GM12801 (cell line): ENCODE results near the gene TMEM109.

ENCODE experiments used
- CTCF ChIP-seq: IDR thresholded peaks from one replicate; pipeline ENCODE4 v1.5.1; 2011; ENCODE audit warnings: control low read depth; ENCODE audit not compliant: insufficient read length; ENCODE audit errors: extremely low read depth

The TMEM109 gene, protein sequence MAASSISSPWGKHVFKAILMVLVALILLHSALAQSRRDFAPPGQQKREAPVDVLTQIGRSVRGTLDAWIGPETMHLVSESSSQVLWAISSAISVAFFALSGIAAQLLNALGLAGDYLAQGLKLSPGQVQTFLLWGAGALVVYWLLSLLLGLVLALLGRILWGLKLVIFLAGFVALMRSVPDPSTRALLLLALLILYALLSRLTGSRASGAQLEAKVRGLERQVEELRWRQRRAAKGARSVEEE

GRCh38 chr11:60913793-60914632 lies at the start of gene TMEM109:
TMEM109 (plus strand) TSS chr11:60914158; CDS start chr11:60919694, 5,536 bp downstream.
- TF ChIP-seq CTCF = no peak

GRCh38 chr11:60864856-60865513 lies 49.0 kb upstream of the TMEM109 start:
- no peak for TF ChIP-seq CTCF

- TF ChIP-seq CTCF = no peak
Observed at GRCh38 chr11:60866911-60867870, 46.8 kb upstream of the TMEM109 start, which contains the start of gene ZP1. ZP1 (plus strand) TSS chr11:60867542; CDS start chr11:60867562, 20 bp downstream.

DNA sequence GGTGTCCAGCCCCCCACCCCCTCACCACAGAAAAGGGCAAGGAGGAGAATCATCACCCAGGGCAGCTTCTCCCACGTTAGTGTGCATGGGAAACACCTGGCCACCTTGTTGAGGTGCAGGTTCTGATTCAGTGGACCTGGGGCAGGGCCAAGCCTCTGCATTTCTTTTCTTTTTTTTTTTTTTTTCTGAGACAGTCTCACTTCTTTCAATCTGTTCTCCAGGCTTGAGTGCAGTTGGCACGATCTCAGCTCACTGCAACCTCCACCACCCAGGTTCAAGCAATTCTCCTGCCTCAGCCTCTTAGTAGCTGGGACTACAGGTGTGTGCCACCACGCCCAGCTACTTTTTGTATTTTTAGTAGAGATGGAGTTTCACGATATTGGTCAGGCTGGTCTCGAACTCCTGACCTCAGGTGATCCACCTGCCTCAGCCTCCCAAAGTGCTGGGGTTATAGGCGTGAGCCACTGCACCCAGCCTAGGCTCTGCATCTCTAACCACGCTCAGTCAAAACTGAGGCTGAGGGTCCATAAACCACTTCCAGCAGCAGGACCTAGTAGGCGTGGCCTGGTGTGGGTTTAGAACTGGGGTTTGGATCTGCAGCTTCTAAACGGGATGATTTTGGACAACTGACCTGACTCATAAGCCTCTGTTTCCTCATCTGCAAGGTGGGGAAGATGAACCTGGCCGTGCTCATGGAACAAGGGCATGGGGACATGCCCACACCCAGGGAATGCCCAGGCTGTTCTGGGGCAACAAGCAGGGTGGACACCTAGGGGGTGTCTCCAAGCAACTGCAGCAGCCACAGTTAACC lies 45.9 kb upstream of the TMEM109 start:
- no peak for TF ChIP-seq CTCF

- no peak for TF ChIP-seq CTCF
Observed at GRCh38 chr11:60868682-60869450, 45.1 kb upstream of the TMEM109 start.

- TF ChIP-seq CTCF = no peak
Observed at GRCh38 chr11:60869451-60869825, 44.5 kb upstream of the TMEM109 start.
